Stimulated activated CD4-positive, alpha-beta T cell treated with anti-CD3 and anti-CD28 coated beads, Interleukin-12 subunit alpha, Interleukin-12 subunit beta, amount 100 ng/mL, for 4 hours (primary cell): ENCODE results near the gene SLC7A6.

Experiments
- DNase-seq: peaks from one replicate; pipeline ENCODE4 v3.0.0-alpha.2; 2020

SLC7A6 gene

GRCh38 chr16:68235108-68235886 is 29.0 kb upstream of the SLC7A6 start:
- no peak for DNase-seq

- no peak for DNase-seq
Measured at GRCh38 chr16:68235887-68236136, 28.5 kb upstream of the SLC7A6 start, which contains the start of gene ESRP2. Gene ESRP2 (minus strand): TSS chr16:68236127. CDS start chr16:68236045, 82 bp downstream.

- peak; percentile 45 for DNase-seq
Measured at GRCh38 chr16:68236137-68236825, 28.0 kb upstream of the SLC7A6 start.

- no peak for DNase-seq
Measured at GRCh38 chr16:68236826-68237242, 27.5 kb upstream of the SLC7A6 start.

GRCh38 chr16:68237243-68238028 is 26.9 kb upstream of the SLC7A6 start:
- peak; percentile 91 for DNase-seq

- no peak for DNase-seq
Measured at GRCh38 chr16:68238029-68238345, 26.3 kb upstream of the SLC7A6 start.

GRCh38 chr16:68242085-68242484 is 22.2 kb upstream of the SLC7A6 start:
- no peak for DNase-seq

GRCh38 chr16:68242926-68243858 is 21.1 kb upstream of the SLC7A6 start:
- no peak for DNase-seq

GRCh38 chr16:68244481-68244902 is 19.8 kb upstream of the SLC7A6 start:
- DNase-seq: no peak

GRCh38 chr16:68244903-68245853 is 19.1 kb upstream of the SLC7A6 start, which contains the start of gene PLA2G15:
Gene PLA2G15 (plus strand): TSS chr16:68245373. CDS start chr16:68245427, 54 bp downstream.
- peak; percentile 97 for DNase-seq

- no peak for DNase-seq
Measured at GRCh38 chr16:68246121-68246520, 18.2 kb upstream of the SLC7A6 start.

GRCh38 chr16:68246666-68247065 is 17.7 kb upstream of the SLC7A6 start:
- no peak for DNase-seq

GRCh38 chr16:68247400-68247799 is 16.9 kb upstream of the SLC7A6 start:
- no peak for DNase-seq

GRCh38 chr16:68247932-68248331 is 16.4 kb upstream of the SLC7A6 start:
- no peak for DNase-seq

GRCh38 chr16:68249371-68249770 is 15.0 kb upstream of the SLC7A6 start:
- DNase-seq: no peak

- DNase-seq: no peak
Measured at GRCh38 chr16:68250951-68251350, 13.4 kb upstream of the SLC7A6 start.

GRCh38 chr16:68251832-68252231 is 12.5 kb upstream of the SLC7A6 start:
- no peak for DNase-seq

- no peak for DNase-seq
Measured at GRCh38 chr16:68252383-68252782, 11.9 kb upstream of the SLC7A6 start.

- no peak for DNase-seq
Measured at GRCh38 chr16:68253721-68254120, 10.6 kb upstream of the SLC7A6 start.

- DNase-seq: no peak
Measured at GRCh38 chr16:68255712-68256111, 8.6 kb upstream of the SLC7A6 start.

- no peak for DNase-seq
Measured at GRCh38 chr16:68257251-68257905, 6.9 kb upstream of the SLC7A6 start.
